Tibial nerve (tissue), 4 donors: ENCODE measurements around the gene YWHAQ.

Source experiments
- EP300 ChIP-seq, 2 donors: sonication (generic); formaldehyde crosslinking; IDR thresholded peaks; one replicate each; pipeline ENCODE4 v1.6.1; 2017; ENCODE audit warnings: antibody characterized with exemption in 2 of 2, mild to moderate bottlenecking in 1 of 2
- POLR2A ChIP-seq, 2 donors: fragments of 450-650 bp; IDR thresholded peaks; one replicate each; pipeline ENCODE4 v1.6.1; 2017; ENCODE audit warnings: antibody characterized with exemption in 2 of 2, mild to moderate bottlenecking in 2 of 2, moderate library complexity in 2 of 2
- TF ChIP-seq, protein P1 (sequence below), 5 experiments: fragments of 200-600 bp in 3 of 5; fragments of 450-650 bp in 2 of 5; sonication (generic) in 3 of 5; IDR thresholded peaks; one replicate each; pipeline ENCODE4 v1.5.1; 2016 to 2019; ENCODE audit warnings: antibody characterized with exemption in 5 of 5, mild to moderate bottlenecking in 3 of 5, moderate library complexity in 2 of 5

DNA sequence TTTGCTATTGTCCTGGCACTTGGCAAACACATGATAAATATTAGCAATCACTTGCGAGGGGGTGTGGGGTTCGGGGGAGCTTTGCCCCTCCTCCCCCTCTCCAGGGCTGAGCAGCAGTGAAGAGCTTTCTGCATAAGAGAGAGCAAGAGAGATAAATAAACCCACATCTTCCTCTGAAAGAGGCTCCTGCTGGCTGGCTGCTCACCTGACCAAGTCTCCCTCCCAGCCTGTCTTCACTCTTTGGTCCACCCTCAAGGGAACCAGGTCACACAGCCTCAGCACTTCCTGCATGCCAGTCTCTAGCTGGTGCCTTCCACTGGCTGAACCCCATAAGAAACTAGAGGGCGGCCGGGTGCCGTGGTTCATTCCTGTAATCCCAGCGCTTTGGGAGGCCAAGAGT, 18.5 kb upstream of the YWHAQ start:
- TF ChIP-seq, protein P1, sequence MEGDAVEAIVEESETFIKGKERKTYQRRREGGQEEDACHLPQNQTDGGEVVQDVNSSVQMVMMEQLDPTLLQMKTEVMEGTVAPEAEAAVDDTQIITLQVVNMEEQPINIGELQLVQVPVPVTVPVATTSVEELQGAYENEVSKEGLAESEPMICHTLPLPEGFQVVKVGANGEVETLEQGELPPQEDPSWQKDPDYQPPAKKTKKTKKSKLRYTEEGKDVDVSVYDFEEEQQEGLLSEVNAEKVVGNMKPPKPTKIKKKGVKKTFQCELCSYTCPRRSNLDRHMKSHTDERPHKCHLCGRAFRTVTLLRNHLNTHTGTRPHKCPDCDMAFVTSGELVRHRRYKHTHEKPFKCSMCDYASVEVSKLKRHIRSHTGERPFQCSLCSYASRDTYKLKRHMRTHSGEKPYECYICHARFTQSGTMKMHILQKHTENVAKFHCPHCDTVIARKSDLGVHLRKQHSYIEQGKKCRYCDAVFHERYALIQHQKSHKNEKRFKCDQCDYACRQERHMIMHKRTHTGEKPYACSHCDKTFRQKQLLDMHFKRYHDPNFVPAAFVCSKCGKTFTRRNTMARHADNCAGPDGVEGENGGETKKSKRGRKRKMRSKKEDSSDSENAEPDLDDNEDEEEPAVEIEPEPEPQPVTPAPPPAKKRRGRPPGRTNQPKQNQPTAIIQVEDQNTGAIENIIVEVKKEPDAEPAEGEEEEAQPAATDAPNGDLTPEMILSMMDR (IDR thresholded peaks at IDR 0.05), result no peak
- no peak for TF ChIP-seq POLR2A (IDR thresholded peaks at IDR 0.05)
- TF ChIP-seq EP300 (IDR thresholded peaks at IDR 0.05), result no peak
